GM19351 (cell line): ENCODE data around the gene HRH1.

Source experiments
- ATAC-seq: cut with Tn5 transposase; IDR thresholded peaks from one replicate; pipeline ENCODE4 v1.9.1; 2021; ENCODE audit warnings: mild to moderate bottlenecking, moderate library complexity; ENCODE audit not compliant: unreplicated experiment

Gene HRH1

GRCh38 chr3:11306817-11307589, 152.7 kb downstream of the HRH1 start:
- ATAC-seq: peak; percentile 76

GRCh38 chr3:11307830-11308432, 153.6 kb downstream of the HRH1 start:
- ATAC-seq: no peak

DNA sequence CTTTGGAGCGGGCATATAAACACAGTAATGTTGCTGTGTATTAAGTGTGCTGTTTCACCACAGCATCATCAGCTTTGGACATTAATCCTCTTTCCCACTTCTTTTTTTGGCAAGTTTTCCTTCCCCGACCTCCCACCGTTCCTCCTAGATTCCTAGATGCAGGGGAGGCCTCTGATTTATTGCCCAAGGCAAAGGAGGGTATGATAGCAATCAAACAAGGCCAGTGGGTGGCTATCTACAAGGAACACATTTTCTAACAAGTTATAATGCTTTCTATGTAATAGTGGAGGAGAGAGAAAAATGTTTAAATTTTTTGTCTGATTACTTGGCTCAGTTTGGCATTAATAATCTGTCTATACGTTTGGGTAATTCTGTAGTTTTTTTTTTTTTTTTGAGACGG, 156.0 kb downstream of the HRH1 start:
- ATAC-seq: no peak

DNA sequence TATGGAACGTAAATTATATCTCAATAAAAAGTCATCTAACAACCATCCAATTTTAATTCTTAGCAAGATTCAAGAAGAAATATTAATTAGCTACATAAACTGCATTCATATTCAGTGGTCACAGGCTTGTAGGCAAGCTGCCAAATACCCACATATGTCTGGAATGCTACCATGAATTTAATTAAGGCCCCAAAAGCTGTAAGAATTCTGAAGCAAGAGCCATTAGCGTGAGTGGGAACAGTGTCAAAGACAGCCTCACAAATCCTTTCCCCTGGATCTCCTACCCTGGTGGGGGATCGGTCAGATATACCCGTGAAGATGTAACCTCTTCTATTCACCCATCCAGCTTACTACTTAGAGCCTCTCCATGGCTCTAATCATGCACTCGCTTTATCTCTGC, 157.9 kb downstream of the HRH1 start:
- no peak for ATAC-seq
